AG09309 (cell line): ENCODE data around the gene TERF2IP.

Source experiments
- DNase-seq: peaks from one replicate; pipeline ENCODE4 v3.0.0-alpha.2; 2010; ENCODE audit warnings: low read depth
- H3K4me3 ChIP-seq: 2 replicates; pipeline ENCODE4 v1.5.1; 2011; ENCODE audit warnings: mild to moderate bottlenecking, low read depth, low read length, moderate library complexity; ENCODE audit not compliant: control insufficient read depth
- TF ChIP-seq, protein P1 (sequence below): IDR thresholded peaks from 2 replicates; pipeline ENCODE4 v1.5.1; 2011; ENCODE audit warnings: mild to moderate bottlenecking, low read depth, low read length, inconsistent platforms; ENCODE audit not compliant: insufficient read depth, control insufficient read depth; ENCODE audit errors: missing control alignments

Gene TERF2IP

DNA sequence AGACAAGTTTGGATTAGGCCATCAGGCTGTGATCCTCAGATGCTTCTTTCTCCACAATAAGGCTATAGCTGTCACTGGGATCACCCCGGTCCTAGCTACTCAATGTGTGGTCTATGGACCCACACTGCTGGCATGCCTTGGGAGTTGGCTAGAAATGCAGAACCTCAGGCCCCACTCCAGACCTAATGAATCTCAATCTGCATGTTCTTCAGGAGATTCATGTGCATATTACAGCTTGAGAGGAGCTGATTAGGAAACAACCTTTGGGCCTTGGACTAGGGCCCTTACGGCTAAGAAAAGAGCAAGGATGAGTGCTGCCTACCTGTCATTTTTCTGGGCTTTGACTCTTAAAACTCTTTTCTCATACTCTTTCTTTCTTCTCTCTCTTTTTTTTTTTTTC lies 32.0 kb upstream of the TERF2IP start:
- TF ChIP-seq, protein P1, sequence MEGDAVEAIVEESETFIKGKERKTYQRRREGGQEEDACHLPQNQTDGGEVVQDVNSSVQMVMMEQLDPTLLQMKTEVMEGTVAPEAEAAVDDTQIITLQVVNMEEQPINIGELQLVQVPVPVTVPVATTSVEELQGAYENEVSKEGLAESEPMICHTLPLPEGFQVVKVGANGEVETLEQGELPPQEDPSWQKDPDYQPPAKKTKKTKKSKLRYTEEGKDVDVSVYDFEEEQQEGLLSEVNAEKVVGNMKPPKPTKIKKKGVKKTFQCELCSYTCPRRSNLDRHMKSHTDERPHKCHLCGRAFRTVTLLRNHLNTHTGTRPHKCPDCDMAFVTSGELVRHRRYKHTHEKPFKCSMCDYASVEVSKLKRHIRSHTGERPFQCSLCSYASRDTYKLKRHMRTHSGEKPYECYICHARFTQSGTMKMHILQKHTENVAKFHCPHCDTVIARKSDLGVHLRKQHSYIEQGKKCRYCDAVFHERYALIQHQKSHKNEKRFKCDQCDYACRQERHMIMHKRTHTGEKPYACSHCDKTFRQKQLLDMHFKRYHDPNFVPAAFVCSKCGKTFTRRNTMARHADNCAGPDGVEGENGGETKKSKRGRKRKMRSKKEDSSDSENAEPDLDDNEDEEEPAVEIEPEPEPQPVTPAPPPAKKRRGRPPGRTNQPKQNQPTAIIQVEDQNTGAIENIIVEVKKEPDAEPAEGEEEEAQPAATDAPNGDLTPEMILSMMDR: no peak
- no peak for DNase-seq

DNA sequence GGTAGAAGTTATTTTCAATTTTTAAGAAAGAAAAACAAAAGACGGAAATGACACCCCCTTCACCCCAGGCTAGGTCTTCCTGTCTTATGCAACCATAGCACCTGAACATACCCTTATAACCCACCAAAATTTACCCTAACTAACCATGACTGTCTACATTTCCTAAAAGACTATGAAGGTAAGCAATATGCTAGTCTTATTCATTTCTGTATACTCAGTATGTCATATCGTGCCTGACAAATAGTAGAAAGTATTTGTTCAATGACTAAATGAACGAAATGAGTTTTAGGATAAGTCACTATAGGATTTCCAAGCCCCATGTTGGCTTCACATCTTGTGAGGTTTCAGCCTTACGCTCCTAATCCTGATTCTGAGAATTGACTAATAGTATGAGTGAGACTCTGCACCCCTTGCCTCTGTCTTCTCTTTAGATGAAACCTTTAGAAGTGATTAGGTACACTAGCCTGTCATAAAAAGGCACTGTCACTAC lies 31.0 kb upstream of the TERF2IP start:
- H3K4me3 ChIP-seq: no peak overlapping the region
- DNase-seq: no peak
- TF ChIP-seq, protein P1: no peak

More for the DNA sequence above, 32.0 kb upstream of the TERF2IP start:
- H3K4me3 ChIP-seq: no peak overlapping the region

DNA sequence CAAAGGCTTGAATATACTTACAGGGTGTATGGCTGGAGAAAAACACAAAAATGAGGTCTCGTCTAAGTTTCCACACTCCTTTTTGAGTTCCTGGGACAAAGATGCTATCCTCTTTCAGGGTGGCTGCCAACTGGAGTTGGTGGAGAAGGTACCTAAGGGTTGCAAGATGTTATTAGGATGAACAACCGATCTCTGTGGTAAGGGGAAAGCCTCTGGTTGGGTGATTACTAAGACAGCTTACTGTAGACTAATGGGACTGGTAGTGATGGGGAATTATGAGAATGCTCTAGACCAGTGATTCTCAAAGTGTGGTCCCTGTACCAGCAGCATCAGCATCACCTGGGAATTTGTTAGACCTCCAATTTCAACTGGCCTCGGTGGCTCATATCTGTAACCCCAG lies 30.5 kb upstream of the TERF2IP start:
- H3K4me3 ChIP-seq: no peak overlapping the region
- TF ChIP-seq, protein P1: no peak
- DNase-seq: no peak

DNA sequence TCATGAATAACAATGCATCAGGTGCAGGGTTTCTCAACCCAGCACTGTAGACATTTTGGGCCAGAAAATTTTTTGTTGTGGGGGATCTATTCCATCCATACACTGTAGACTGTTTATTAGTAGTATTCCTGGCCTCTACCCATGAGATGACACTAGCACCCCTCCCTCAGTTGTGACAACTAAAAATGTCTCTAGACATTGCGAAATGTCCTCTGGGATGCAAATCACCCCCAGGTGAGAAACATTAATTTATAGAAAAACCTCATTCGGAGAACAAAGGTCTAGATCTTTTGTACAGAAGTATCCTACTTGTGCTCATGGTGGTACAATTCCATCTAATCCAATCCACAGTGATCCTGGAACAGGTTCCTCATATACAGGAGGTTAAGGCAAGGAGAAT lies 28.8 kb upstream of the TERF2IP start:
- no peak for DNase-seq
- no peak overlapping the region for H3K4me3 ChIP-seq
- TF ChIP-seq, protein P1: no peak

DNA sequence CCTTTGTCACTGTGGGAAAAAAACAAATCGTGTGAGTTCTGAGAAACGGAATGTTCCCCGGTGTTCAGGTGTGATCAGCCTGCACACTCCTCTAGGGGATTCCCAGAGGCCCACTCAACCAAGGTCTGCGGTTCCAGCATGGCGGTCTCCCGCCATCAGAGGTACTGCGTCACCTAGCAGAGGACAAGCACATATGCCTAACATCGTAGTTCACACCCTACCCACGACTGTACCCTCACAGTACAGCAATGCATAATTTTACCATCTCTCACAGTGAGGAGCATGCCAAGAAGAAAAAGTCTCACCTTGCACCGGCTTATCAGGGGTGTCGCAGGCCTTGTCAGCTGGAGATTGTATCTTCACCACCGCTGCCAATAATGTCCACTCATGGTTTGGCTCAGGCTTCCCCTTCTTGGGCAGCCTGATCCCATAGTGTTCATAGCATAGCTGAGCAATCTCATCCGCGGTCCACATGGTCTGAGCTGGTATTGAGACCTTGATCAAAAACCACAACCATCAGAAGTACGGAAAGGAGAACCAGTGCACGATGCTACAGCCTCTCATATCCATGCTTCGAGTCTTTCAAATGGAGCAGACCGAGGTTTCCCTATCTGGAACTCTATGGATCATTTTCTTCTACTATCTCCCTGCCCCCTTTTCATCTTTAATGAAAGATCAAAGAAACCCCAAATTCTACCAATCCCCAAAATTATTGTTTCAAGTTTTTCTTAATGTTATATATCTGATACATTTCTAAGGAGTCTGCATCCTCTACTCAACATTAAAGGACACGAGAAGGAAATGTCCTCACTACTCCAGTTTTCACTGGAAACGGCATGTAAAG lies 27.0 kb upstream of the TERF2IP start:
- TF ChIP-seq, protein P1: no peak
- DNase-seq: no peak
- H3K4me3 ChIP-seq: no peak overlapping the region

DNA sequence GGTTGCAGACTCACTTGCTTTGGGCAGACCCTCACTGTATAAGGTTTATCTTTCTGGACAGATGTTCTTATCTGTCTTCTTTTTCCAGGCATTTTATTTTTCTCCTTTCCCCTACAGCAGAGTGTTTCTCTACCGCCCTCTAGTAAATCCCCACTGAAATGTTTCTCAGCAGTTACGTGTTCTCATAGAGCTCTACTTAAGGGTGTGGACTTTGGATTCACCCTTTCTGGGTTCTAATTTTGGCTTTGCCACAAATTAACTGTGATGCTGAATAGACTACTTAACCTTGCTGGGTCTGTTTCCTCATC lies 26.4 kb upstream of the TERF2IP start:
- no peak for DNase-seq
- TF ChIP-seq, protein P1: peak; percentile 61
- no peak overlapping the region for H3K4me3 ChIP-seq
